Heart left ventricle (tissue), 16 donors: ENCODE data around the gene OMG. TPM values are rescaled to one million over a fixed set of nuclear protein-coding genes. Genes with fewer than 3 reads are reported as not detected.
"Not testable (repeated sequence)": the region's sequence is repeated elsewhere in the genome, so short reads cannot be mapped to it uniquely, and the experiment has no call there.

Experiments used
- ATAC-seq, 4 donors: fragments of 200-7000 bp; cut with Tn5 transposase; one replicate each; pipeline ENCODE4 v1.9.1; 2020 to 2022; ENCODE audit warnings: moderate library complexity in 4 of 4, mild to moderate bottlenecking in 3 of 4, moderate number of reproducible peaks in 1 of 4
- DNase-seq, 5 donors: peaks; one replicate each; pipeline ENCODE4 v3.0.0-alpha.2; 2020
- H3K27ac ChIP-seq, 12 donors: fragments of 200-600 bp; sonication (generic) in 4 of 12; one replicate each; pipeline versions ENCODE4 v1.5.0 to v1.8.0; 2016 to 2022; ENCODE audit warnings: mild to moderate bottlenecking in 2 of 12
- H3K27me3 ChIP-seq, 9 donors: fragments of 200-600 bp; sonication (generic) in 2 of 9; one replicate each; pipeline versions ENCODE4 v1.5.1 to v1.8.0; 2016 to 2022; ENCODE audit warnings: mild to moderate bottlenecking in 3 of 9
- H3K36me3 ChIP-seq, 9 donors: fragments of 200-600 bp; sonication (generic) in 2 of 9; one replicate each; pipeline versions ENCODE4 v1.5.0 to v1.8.0; 2018 to 2022; ENCODE audit warnings: mild to moderate bottlenecking in 2 of 9
- H3K4me1 ChIP-seq, 12 donors: fragments of 200-600 bp; sonication (generic) in 4 of 12; one replicate each; pipeline versions ENCODE4 v1.5.0 to v1.8.0; 2016 to 2022; ENCODE audit warnings: mild to moderate bottlenecking in 3 of 12
- H3K4me3 ChIP-seq, 12 donors: fragments of 200-600 bp; sonication (generic) in 4 of 12; one replicate each; pipeline versions ENCODE4 v1.5.0 to v1.8.0; 2017 to 2022; ENCODE audit warnings: mild to moderate bottlenecking in 9 of 12, moderate library complexity in 4 of 12
- H3K9me3 ChIP-seq, 12 donors: fragments of 200-600 bp; sonication (generic) in 4 of 12; one replicate each; pipeline versions ENCODE4 v1.5.0 to v1.8.0; 2016 to 2022; ENCODE audit warnings: mild to moderate bottlenecking in 1 of 12
- CTCF ChIP-seq, 12 donors: fragments of 200-600 bp; sonication (generic) in 4 of 12; IDR thresholded peaks; one replicate each; pipeline versions ENCODE4 v1.5.0 to v1.8.0; 2018 to 2022; ENCODE audit warnings: antibody characterized with exemption in 12 of 12, mild to moderate bottlenecking in 5 of 12
- POLR2A ChIP-seq, 2 donors: fragments of 450-650 bp; IDR thresholded peaks; one replicate each; pipeline ENCODE4 v1.6.1; 2017; ENCODE audit warnings: antibody characterized with exemption in 2 of 2, mild to moderate bottlenecking in 2 of 2, moderate library complexity in 2 of 2
- WGBS, 4 donors: extraction: QIAGEN DNeasy Blood & Tissue Kit in 2 of 4; methylation state at CpG; one replicate each; pipeline versions ENCODE4 v1.1.5 to v1.1.7; 2013 to 2018; 5-methylcytosine and 5-hydroxymethylcytosine counted together
- intact Hi-C, 10 donors: fragments of 100-400 bp; cut with DNase I; formaldehyde crosslinking; loops; one replicate each; pipeline versions ENCODE4 v1.11.1 to v1.14.2; 2022
- polyA plus RNA-seq, 2 donors: library from polyadenylated mRNA; stranded (reverse); fragments of 200-250 nt; gene quantifications; one replicate each; pipeline ENCODE4 v1.2.3, GENCODE V29; 2013
- total RNA-seq, 9 donors: library from RNA; depleted of rRNA in 2 of 9; stranded (reverse); fragments of >200 nt in 2 of 9; fragmentation: NEBNext Ultra II Directional in 3 of 9; extraction: Animal tissue kit (Norgen Biotek cat#: 25700) in 3 of 9; gene quantifications; one replicate each; pipeline versions ENCODE4 v1.1.0 to v1.2.4, GENCODE V29; 2016 to 2023
- donor health status: ischemic (EF 13 %, LVEDD 7.1; RV severe dilation, severe dysfunction).
- donor health status: healthy with polysubstance abuse.
- donor health status: DM: no; HTN: yes; CAD: no.
- donor health status: DM: no; HTN: no; CAD: no.
- donor health status: ischemic (EF 25% LVEDD 6.9; RV normal size, moderate dysfunction).
- donor health status: ischemic (EF 25% LVEDD 5.7; RV mildly dilated, moderate dysfunction).
- donor health status: healthy.
- donor health status: DM: yes; HTN: yes; CAD: no.
- donor health status: ischemic (EF 35%, LVEDD 5.7; RV mildly dilated, moderate dysfunction).
- donor health status: nonischemic (EF 11% LVEDD 7.7; RV severe dilation, severe dysfunction).
- donor health status: DM: yes; HTN: yes; CAD: no.
- donor health status: PGD.
- donor health status: ischemic (EF 29% LVEDD 5.4; RV normal size, mild dysfunction).
- donor health status: nonischemic (EF 23%, LVEDD 6.1; RV moderate dilation, normal function).

OMG gene
- total and polyA plus RNA-seq, 11 donors, result 0.14 to 2.2 (median 0.56) TPM; not detected in 6

GRCh38 chr17:31269578-31269983, 27.5 kb downstream of the OMG start:
- H3K4me3 ChIP-seq, result no peak overlapping the region
- H3K9me3 ChIP-seq, result no peaks in the 10 kb centered on the region
- peak in 3 of 5 donors; percentile 13 to 25 (median 23) for DNase-seq
- H3K4me1 ChIP-seq, result peaks cover 0 to 39% (median 24%) of the 10 kb centered on the region in 12 donors
- H3K36me3 ChIP-seq, result peaks cover 0 to 64% (median 16%) of the 10 kb centered on the region in 9 donors
- 31 to 46% (median 38%) methylated on average over 1 of the region's 1 CpG for WGBS, 4 donors
- no peaks in the 10 kb centered on the region for H3K27me3 ChIP-seq
- TF ChIP-seq POLR2A (IDR thresholded peaks at IDR 0.05), result no peak
- TF ChIP-seq CTCF (IDR thresholded peaks at IDR 0.05), result no peak
- intact Hi-C loops, result no loop called here
- ATAC-seq, result peak; percentile 60 to 90 (median 74)
- H3K27ac ChIP-seq, result peak overlapping the region in 7 of 12 donors; percentile 1 to 67 (median 36)

- TF ChIP-seq CTCF (IDR thresholded peaks at IDR 0.05) (no peak), POLR2A (IDR thresholded peaks at IDR 0.05) (no peak)
- H3K27me3 ChIP-seq, result no peaks in the 10 kb centered on the region
- H3K4me1 ChIP-seq, result peaks cover 0 to 34% (median 24%) of the 10 kb centered on the region in 12 donors
- no peaks in the 10 kb centered on the region for H3K9me3 ChIP-seq
- DNase-seq (no peak), ATAC-seq (no peak)
- no peak overlapping the region for H3K4me3 ChIP-seq
- intact Hi-C loops, result no loop called here
- H3K27ac ChIP-seq, result peak overlapping the region in 6 of 12 donors; percentile 1 to 52 (median 38)
- 98 to 100% (median 98%) methylated on average over 2 of the region's 2 CpGs for WGBS, 4 donors
- H3K36me3 ChIP-seq, result peaks cover 0 to 64% (median 16%) of the 10 kb centered on the region in 9 donors
Observed at GRCh38 chr17:31269036-31269577, 27.9 kb downstream of the OMG start.

DNA sequence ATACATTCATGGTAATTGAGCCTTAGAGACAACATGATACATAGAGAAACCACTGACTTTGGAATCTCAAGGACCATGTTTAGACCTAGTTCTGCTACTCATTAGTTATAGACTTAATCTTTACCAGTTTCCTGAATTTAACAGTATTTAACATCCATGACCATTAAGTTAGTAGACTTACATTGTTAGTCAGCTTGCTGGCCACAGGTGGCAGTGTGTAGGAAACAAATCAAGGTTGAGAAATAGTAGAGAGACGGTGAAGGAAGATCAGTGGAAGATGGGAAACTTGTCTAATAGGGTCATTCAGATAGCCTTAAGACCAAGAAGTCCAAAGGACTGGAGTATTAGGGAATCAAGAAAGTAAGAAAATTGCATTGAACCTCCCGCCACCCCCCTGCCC, 31.0 kb downstream of the OMG start:
- Histone ChIP-seq H3K27me3 (no peaks in the 10 kb centered on the region), H3K36me3 (peaks cover 0 to 83% (median 31%) of the 10 kb centered on the region in 9 donors), H3K27ac (no peak overlapping the region), H3K4me3 (no peak overlapping the region), H3K4me1 (peaks cover 0 to 26% (median 13%) of the 10 kb centered on the region in 12 donors), H3K9me3 (no peaks in the 10 kb centered on the region)
- intact Hi-C loops, result no loop called here
- no peak for DNase-seq
- no peak for ATAC-seq
- WGBS, 4 donors, result 91 to 99% (median 95%) methylated on average over 2 of the region's 2 CpGs
- TF ChIP-seq CTCF (IDR thresholded peaks at IDR 0.05), result peak in 1 of 12 donors; percentile 14
- TF ChIP-seq POLR2A (IDR thresholded peaks at IDR 0.05), result no peak

GRCh38 chr17:31262923-31263322, 34.1 kb downstream of the OMG start:
- H3K36me3 ChIP-seq, result peaks cover 0 to 90% (median 47%) of the 10 kb centered on the region in 9 donors

GRCh38 chr17:31261601-31262000, 35.4 kb downstream of the OMG start:
- H3K4me3 ChIP-seq, result no peak overlapping the region
- H3K27ac ChIP-seq, result no peak overlapping the region
- no peak for TF ChIP-seq CTCF (IDR thresholded peaks at IDR 0.05)
- no peak for TF ChIP-seq POLR2A (IDR thresholded peaks at IDR 0.05)
- peaks cover 0 to 8% (median 0%) of the 10 kb centered on the region in 12 donors for H3K4me1 ChIP-seq
- no peaks in the 10 kb centered on the region for H3K27me3 ChIP-seq
- no peak for ATAC-seq
- DNase-seq, result no peak
- H3K9me3 ChIP-seq, result no peaks in the 10 kb centered on the region
- intact Hi-C loops, result no loop called here
- 53 to 72% (median 60%) methylated on average over 1 of the region's 1 CpG for WGBS, 4 donors
- peaks cover 0 to 95% (median 47%) of the 10 kb centered on the region in 9 donors for H3K36me3 ChIP-seq

More at GRCh38 chr17:31262923-31263322, 34.1 kb downstream of the OMG start:
- ATAC-seq, H3K4me3 ChIP-seq, intact Hi-C loops, H3K27me3 ChIP-seq, DNase-seq, H3K27ac ChIP-seq, H3K9me3 ChIP-seq, H3K4me1 ChIP-seq: not testable (repeated sequence)
- WGBS, 4 donors, result 96 to 100% (median 99%) methylated on average over 1 of the region's 1 CpG
